LNCaP clone FGC (cell line): ENCODE measurements around the gene AADACL4.

Source experiments
- DNase-seq: peaks from one replicate; pipeline ENCODE4 v3.0.0-alpha.2; 2011; ENCODE audit warnings: low read depth
- H3K4me3 ChIP-seq: 2 replicates; pipeline ENCODE4 v1.5.1; 2011; ENCODE audit warnings: mild to moderate bottlenecking, low read depth, low read length, control low read depth
- CTCF ChIP-seq: IDR thresholded peaks from 2 replicates; pipeline ENCODE4 v1.5.1; 2012; ENCODE audit warnings: mild to moderate bottlenecking; ENCODE audit not compliant: control insufficient read depth, insufficient read depth; ENCODE audit errors: extremely low read depth

Gene AADACL4

GRCh38 chr1:12715896-12716437 lies 72.1 kb downstream of the AADACL4 start, which contains the start of gene AADACL3:
AADACL3 (plus strand) TSS chr1:12716110; CDS start chr1:12716177, 67 bp downstream.
- no peak for TF ChIP-seq CTCF
- H3K4me3 ChIP-seq, result no peak within 1 kb of the TSS
- no peak for DNase-seq
